HTERT RPE-1 (cell line): ENCODE data around the gene PPP6R1.

Experiments used
- in situ Hi-C: fragments of 300-500 bp; cut with MboI; formaldehyde crosslinking; loops from 4 replicates; pipeline ENCODE4 v1.14.3; 2020; ENCODE audit warnings: low sequenced_read_pairs

The PPP6R1 gene

DNA sequence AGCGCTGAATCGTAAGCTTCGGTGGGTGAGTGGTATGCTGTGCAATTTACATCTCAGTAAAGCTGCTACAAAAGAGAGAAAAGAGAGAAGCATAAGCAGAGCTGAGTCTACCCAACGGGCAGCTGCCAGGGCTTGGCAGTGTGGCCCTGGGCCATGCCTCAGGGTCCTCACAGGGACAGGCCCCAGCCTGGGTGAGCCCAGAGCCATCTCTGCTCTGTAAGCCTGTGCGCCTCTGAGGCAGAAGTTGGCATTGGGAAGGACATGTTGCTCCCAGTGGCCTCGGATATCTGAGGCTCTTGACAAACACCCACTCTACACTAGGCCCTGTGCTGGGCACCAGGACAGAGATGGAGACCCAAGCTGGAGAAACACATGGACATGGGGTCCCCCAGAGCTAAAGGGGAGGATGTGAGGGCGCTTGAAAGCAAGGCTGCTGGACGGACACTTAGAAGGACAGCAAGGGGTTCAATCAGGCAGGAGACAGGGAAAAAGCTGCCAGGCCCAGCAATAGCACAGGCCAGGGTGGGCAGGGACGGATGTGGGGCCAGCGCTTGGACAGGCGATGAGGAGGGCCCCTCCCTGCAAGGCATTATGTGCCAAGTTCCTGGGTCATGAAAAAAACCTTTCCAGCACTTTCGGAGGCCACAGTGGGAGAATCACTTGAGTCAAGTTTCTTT, 14.7 kb downstream of the PPP6R1 start:
- in situ Hi-C loops: no loop called here

- in situ Hi-C loops: no loop called here
These were observed 16.3 kb downstream of the PPP6R1 start for GRCh38 chr19:55242517-55242916.

GRCh38 chr19:55241935-55242464, 16.8 kb downstream of the PPP6R1 start:
- in situ Hi-C loops: no loop called here

GRCh38 chr19:55241143-55241934, 17.5 kb downstream of the PPP6R1 start:
- in situ Hi-C loops: no loop called here

DNA sequence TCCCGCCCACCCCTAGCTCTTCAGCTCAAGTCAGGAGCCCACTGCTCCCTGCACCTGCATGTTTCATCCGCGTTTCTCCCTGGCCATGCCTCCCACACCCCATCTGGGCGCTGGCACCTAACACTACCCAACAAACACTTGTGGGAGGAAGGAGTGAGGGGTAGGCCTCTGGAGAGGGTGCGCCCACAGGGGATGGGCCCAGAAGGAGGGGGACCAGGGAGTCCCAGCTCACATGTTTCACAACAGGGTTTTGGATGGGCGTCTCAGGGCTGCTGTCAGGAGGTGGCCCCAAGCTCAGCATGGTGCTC, 18.1 kb downstream of the PPP6R1 start:
- in situ Hi-C loops: no loop called here

- in situ Hi-C loops: no loop called here
These were observed 19.8 kb downstream of the PPP6R1 start for GRCh38 chr19:55239004-55239403.

GRCh38 chr19:55238030-55238429, 20.8 kb downstream of the PPP6R1 start:
- in situ Hi-C loops: no loop called here

GRCh38 chr19:55232986-55233385, 25.8 kb downstream of the PPP6R1 start:
- in situ Hi-C loops: no loop called here

DNA sequence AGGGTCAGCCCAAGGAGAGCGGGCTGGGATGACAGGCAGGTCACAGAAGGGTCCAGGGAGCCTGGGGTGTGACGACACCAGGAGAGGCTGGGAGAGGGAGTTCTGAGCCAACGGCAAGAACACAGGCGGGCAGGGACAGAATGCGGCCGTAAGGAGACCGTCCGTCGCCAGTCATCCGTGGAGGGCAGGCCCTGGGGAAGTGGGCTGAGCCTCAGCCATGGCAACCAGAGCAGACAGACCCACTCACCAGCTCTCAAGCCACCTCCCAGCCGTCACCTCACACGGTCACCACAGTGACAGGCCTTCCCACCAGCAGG, 26.6 kb downstream of the PPP6R1 start:
- in situ Hi-C loops: no loop called here

- in situ Hi-C loops: no loop called here
These were observed 27.2 kb downstream of the PPP6R1 start for GRCh38 chr19:55231391-55232285.

DNA sequence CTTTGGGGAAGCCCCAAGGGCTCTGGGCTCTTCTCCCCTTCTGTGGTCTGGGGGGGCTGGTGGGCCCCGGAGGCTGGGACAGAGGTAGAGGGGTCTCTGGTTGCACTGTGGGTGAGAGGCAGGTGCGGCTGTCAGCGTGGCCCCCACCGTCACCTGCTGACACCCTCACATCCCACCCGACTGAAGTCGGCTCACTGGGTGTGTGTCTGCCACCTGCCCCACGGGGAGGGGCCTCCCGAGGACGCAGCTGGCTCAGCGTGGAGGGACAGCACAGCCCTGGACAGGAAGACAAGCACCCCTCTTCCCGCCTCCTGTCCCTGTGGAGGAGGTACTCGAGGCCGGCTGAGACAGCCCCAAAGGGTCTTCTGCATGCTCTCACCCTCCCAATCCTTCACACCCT, 28.0 kb downstream of the PPP6R1 start:
- in situ Hi-C loops: no loop called here

DNA sequence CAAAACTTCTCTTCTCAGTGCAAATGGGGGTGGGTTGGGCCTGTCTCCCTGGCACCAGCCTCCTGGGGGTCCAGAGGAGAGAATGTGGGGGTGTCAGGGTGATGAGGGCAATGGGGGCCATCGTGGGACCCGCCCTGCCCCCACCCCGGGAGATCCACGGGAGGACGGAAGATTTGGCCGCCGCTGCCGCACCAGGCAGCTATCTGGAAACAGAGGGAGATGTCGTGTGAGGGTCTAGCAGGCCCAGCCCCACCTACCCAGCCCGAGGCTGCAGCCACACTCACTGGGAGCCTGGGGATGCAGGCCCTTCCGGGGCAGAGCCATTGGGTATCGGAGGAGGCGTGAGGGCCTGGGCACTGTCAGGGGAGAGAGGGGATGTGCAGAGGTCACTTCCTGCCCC, 28.5 kb downstream of the PPP6R1 start:
- in situ Hi-C loops: no loop called here

DNA sequence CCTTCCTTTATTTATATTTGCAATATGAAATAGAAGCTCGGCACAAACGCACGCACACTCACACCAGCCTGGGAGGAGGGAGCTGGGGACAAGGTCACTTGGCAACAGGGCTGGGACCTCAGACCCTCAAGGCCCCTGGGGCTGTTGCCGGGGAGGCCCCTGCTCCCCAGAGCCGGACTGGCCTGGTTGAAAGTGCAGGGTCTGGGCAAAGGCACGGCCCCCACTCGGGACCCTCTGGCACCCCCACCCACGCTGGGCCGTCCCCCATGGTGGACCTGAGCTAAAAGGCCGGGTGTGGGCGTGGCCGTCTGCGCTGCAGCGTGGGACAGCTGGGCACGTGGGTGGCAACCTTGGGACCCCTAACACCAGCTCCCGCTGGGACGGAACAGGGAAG, 29.0 kb downstream of the PPP6R1 start:
- in situ Hi-C loops: no loop called here

- in situ Hi-C loops: no loop called here
These were observed 29.6 kb downstream of the PPP6R1 start for GRCh38 chr19:55229145-55229788.

- in situ Hi-C loops: no loop called here
These were observed 30.3 kb downstream of the PPP6R1 start, which contains the start of gene TMEM86B for GRCh38 chr19:55228403-55229031. TMEM86B (minus strand) TSS chr19:55228763; CDS start chr19:55228741, 22 bp downstream.

GRCh38 chr19:55228015-55228391, 30.8 kb downstream of the PPP6R1 start:
- in situ Hi-C loops: no loop called here

- in situ Hi-C loops: no loop called here
These were observed 31.4 kb downstream of the PPP6R1 start for GRCh38 chr19:55227241-55228014.

- in situ Hi-C loops: no loop called here
These were observed 32.0 kb downstream of the PPP6R1 start for GRCh38 chr19:55226788-55227187.

GRCh38 chr19:55226273-55226672, 32.5 kb downstream of the PPP6R1 start:
- in situ Hi-C loops: no loop called here
